ENCODE data around the gene CELF4.

DNA sequence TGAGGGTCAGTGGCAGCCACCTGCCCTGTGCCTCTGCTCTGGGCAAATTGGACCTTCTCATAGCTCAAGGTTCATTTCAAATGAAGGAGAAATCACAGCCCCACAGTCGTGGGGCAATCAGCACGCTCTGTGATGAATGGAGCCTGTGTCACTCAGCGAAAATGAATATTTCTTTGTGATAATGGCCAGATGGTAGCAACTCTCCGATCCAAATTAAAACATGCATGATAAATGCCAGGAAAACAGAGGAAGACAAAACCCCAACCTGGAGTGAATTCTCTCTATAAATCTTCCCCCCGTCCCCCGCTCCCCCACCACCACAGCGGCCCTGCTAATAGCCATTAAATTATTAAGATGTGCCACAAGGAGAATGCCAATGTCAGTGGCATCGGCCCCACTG, 258.4 kb downstream of the CELF4 start:
- TF ChIP-seq EZH2 (IDR thresholded peaks at IDR 0.05; ENCODE audit: low read length), result no peak
- TF ChIP-seq, protein P1, sequence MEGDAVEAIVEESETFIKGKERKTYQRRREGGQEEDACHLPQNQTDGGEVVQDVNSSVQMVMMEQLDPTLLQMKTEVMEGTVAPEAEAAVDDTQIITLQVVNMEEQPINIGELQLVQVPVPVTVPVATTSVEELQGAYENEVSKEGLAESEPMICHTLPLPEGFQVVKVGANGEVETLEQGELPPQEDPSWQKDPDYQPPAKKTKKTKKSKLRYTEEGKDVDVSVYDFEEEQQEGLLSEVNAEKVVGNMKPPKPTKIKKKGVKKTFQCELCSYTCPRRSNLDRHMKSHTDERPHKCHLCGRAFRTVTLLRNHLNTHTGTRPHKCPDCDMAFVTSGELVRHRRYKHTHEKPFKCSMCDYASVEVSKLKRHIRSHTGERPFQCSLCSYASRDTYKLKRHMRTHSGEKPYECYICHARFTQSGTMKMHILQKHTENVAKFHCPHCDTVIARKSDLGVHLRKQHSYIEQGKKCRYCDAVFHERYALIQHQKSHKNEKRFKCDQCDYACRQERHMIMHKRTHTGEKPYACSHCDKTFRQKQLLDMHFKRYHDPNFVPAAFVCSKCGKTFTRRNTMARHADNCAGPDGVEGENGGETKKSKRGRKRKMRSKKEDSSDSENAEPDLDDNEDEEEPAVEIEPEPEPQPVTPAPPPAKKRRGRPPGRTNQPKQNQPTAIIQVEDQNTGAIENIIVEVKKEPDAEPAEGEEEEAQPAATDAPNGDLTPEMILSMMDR (optimal IDR thresholded peaks at IDR 0.05 in 1 of 3, IDR thresholded peaks at IDR 0.05 in 1 of 3, conservative IDR thresholded peaks at IDR 0.05 in 1 of 3; ENCODE audit: extremely low read depth in 1 of 3, insufficient read depth in 2 of 3, low read length in 3 of 3), result no peak

Data from keratinocyte (primary cell).